Vagina (tissue), 2 donors: ENCODE measurements around the gene PTK7. TPM values are rescaled to one million over a fixed set of nuclear protein-coding genes. Genes with fewer than 3 reads are reported as not detected.

Experiments used
- DNase-seq, 2 donors: peaks; one replicate each; pipeline ENCODE4 v3.0.0-alpha.2; 2017; ENCODE audit errors: extremely low spot score in 2 of 2
- H3K27ac ChIP-seq: fragments of 200-600 bp; sonication (generic); one replicate; pipeline ENCODE4 v1.5.1; 2019
- H3K27me3 ChIP-seq: fragments of 200-600 bp; sonication (generic); one replicate; pipeline ENCODE4 v1.5.1; 2019
- H3K36me3 ChIP-seq, 2 donors: fragments of 200-600 bp; sonication (generic); one replicate each; pipeline ENCODE4 v1.5.1; 2017 to 2019
- H3K4me1 ChIP-seq: fragments of 200-600 bp; sonication (generic); one replicate; pipeline ENCODE4 v1.5.1; 2019
- H3K4me3 ChIP-seq, 2 donors: fragments of 200-600 bp; sonication (generic); 1 replicate in 1 of 2; 2 replicates in 1 of 2; pipeline ENCODE4 v1.5.1; 2016 to 2019
- H3K9me3 ChIP-seq: fragments of 200-600 bp; sonication (generic); one replicate; pipeline ENCODE4 v1.5.1; 2019
- CTCF ChIP-seq, 3 experiments: fragments of 450-650 bp in 2 of 3; fragments of 200-600 bp in 1 of 3; sonication (generic) in 1 of 3; IDR thresholded peaks; one replicate each; pipeline ENCODE4 v1.5.1; 2017 to 2019; ENCODE audit warnings: antibody characterized with exemption in 3 of 3, mild to moderate bottlenecking in 2 of 3, moderate library complexity in 2 of 3
- POLR2A ChIP-seq, 2 donors: fragments of 450-650 bp; IDR thresholded peaks; one replicate each; pipeline ENCODE4 v1.6.1; 2017; ENCODE audit warnings: antibody characterized with exemption in 2 of 2, mild to moderate bottlenecking in 2 of 2, moderate library complexity in 2 of 2
- POLR2AphosphoS5 ChIP-seq, 2 donors: sonication (generic); formaldehyde crosslinking; IDR thresholded peaks; one replicate each; pipeline ENCODE4 v1.9.0; 2017; ENCODE audit warnings: antibody characterized with exemption in 2 of 2, mild to moderate bottlenecking in 2 of 2, low read depth in 1 of 2; ENCODE audit not compliant: insufficient read depth in 1 of 2
- intact Hi-C: fragments of 100-400 bp; cut with DNase I; formaldehyde crosslinking; loops from one replicate; pipeline ENCODE4 v1.15.1; 2023
- total RNA-seq: library from RNA; depleted of rRNA; stranded (reverse); fragments of >200 nt; gene quantifications from one replicate; pipeline ENCODE4 v1.2.3, GENCODE V29; 2016

The PTK7 gene
- total RNA-seq, 1 donor from 2014 or later, result 62.1 TPM

DNA sequence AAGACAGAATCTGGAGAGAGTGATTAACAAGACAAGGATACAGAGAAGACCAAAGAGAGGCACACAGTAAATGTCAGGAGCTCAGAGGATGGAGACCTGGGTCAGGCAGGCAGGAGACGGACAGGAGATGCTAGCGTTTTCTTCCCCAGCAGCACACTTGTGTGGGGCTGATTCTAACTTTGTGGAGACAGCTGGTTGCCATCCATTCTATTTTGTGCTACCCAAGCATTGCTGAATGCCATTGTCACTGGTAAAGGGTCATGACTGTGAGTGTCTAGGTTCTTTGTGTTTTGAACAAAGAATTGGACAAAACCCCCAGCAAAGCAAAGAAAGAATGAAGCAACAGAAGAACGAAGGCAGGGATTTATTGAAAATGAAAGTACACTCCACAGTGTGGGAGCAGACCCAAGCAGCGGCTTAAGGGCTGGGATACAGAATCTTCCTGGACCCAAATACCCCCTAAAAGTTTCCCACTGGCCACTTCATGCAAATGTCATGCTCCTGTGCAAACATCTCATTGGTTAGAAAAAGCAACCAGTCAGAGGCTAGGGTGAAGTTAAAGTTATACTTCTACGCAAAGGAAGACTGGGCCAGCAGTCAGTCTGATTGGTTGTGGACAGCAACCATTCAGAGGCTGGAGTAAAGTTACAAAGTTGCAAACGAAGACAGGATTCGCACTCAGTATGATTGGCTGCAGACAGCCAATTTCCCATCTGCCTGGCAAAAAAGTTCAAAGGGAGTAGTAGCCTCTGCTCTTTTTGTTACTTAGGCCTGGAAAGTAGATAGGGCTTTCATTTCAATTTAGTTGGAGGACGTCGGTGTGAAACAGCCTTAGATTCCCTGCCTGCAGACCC is 17.5 kb downstream of the PTK7 start:
- DNase-seq, result no peak
- Histone ChIP-seq H3K4me3 (peak overlapping the region; percentile 35 to 39), H3K27me3 (no peaks in the 10 kb centered on the region), H3K4me1 (peaks cover 78% of the 10 kb centered on the region), H3K36me3 (no peaks in the 10 kb centered on the region), H3K27ac (peak overlapping the region; percentile 75), H3K9me3 (no peaks in the 10 kb centered on the region)
- TF ChIP-seq POLR2AphosphoS5 (IDR thresholded peaks at IDR 0.05; ENCODE audit: insufficient read depth in 1 of 2, low read depth in 1 of 2) (peak in 1 of 2 donors; percentile 76), POLR2A (IDR thresholded peaks at IDR 0.05) (no peak)
- intact Hi-C loops, result no loop called here

DNA sequence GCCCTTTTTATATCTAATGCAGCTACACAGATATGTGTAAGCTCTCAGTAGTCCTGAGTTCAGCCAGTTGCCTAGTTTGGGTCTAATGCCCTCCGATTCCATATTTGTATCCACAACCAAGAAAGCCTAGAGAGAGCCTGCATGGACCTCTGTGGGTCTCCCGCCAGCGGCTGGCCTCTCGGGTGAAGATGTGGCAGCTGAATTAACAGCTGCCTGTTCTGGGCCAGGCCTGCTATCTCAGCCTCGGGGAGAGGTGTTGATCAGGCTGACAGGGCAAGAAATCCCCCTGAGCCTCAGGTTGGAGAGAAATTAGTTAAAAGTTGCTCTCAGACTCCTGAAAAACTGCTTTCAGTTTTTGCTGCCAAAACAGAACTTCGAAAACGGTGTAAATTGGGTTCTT is 19.8 kb downstream of the PTK7 start:
- TF ChIP-seq POLR2A (IDR thresholded peaks at IDR 0.05) (no peak), CTCF (IDR thresholded peaks at IDR 0.05) (no peak), POLR2AphosphoS5 (IDR thresholded peaks at IDR 0.05; ENCODE audit: insufficient read depth in 1 of 2, low read depth in 1 of 2) (no peak)
- Histone ChIP-seq H3K27me3 (no peaks in the 10 kb centered on the region), H3K4me1 (peaks cover 55% of the 10 kb centered on the region), H3K9me3 (no peaks in the 10 kb centered on the region), H3K36me3 (no peaks in the 10 kb centered on the region), H3K27ac (peak overlapping the region; percentile 42), H3K4me3 (no peak overlapping the region)
- no peak for DNase-seq
- intact Hi-C loops, result no loop called here

DNA sequence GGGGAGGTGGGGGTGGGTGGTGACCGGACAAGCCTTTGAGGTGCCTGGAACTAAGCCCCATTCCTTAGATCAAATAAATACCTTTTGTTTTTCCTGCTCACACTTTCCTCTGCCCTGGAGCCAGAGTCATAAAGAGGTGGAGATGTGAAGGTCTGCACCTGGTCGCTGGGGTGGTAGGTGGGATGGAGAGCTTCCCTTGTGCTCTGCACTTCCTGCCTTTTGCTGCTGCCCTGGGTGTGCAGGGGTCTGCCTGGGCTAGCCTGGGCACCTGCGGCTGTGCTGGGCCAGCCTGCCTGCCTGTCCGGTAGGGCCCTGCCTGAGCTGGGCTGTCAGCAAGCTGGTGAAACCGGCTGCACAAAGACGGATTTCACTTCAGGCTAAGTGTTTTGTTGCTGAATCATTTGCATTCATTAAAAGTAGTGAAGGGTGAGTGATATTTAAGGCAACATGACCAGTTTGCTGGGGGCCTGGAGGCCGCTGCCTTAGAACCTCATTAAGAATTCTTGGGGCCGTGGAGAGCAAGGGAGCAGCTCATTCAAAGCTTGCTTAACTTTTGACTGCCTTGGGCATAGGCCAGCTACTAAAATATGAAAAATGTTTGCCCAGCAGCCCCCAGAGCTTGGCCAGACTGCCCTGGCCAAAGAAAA is 20.5 kb downstream of the PTK7 start:
- Histone ChIP-seq H3K27me3 (no peaks in the 10 kb centered on the region), H3K4me1 (peaks cover 49% of the 10 kb centered on the region), H3K27ac (peak overlapping the region; percentile 42), H3K9me3 (no peaks in the 10 kb centered on the region), H3K36me3 (no peaks in the 10 kb centered on the region), H3K4me3 (no peak overlapping the region)
- DNase-seq, result no peak
- intact Hi-C loops, result no loop called here
- TF ChIP-seq POLR2A (IDR thresholded peaks at IDR 0.05), result no peak
- peak in 1 of 2 donors; percentile 19 for TF ChIP-seq POLR2AphosphoS5 (IDR thresholded peaks at IDR 0.05; ENCODE audit: insufficient read depth in 1 of 2, low read depth in 1 of 2)
- TF ChIP-seq CTCF (IDR thresholded peaks at IDR 0.05), result no peak

DNA sequence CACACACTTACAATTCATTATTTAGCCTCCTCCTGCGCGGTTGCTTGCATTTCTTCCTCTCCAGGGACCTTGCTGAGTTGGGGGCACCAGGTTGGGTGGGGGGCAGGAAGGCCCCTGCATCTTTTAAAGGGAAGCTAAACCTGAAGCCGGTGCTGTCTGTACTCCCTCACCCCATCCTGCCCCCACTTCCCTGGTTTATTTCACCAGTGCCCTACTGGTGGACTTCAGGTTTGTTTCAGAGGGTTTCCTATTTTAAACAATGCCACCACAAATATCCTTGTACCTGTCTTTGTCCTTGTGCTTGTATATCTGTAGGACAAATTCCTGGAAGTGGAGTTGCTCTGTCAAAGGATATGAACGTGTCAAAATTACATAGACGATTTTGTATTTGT is 21.0 kb downstream of the PTK7 start:
- Histone ChIP-seq H3K4me3 (no peak overlapping the region), H3K36me3 (no peaks in the 10 kb centered on the region), H3K27me3 (no peaks in the 10 kb centered on the region), H3K9me3 (no peaks in the 10 kb centered on the region), H3K4me1 (peaks cover 45% of the 10 kb centered on the region), H3K27ac (peak overlapping the region; percentile 42)
- no peak for DNase-seq
- intact Hi-C loops, result no loop called here
- TF ChIP-seq POLR2AphosphoS5 (IDR thresholded peaks at IDR 0.05; ENCODE audit: insufficient read depth in 1 of 2, low read depth in 1 of 2) (no peak), CTCF (IDR thresholded peaks at IDR 0.05) (no peak), POLR2A (IDR thresholded peaks at IDR 0.05) (no peak)

- H3K27ac ChIP-seq, result peak overlapping the region; percentile 42
- no peak for DNase-seq
- TF ChIP-seq CTCF (IDR thresholded peaks at IDR 0.05) (no peak), POLR2AphosphoS5 (IDR thresholded peaks at IDR 0.05; ENCODE audit: insufficient read depth in 1 of 2, low read depth in 1 of 2) (no peak), POLR2A (IDR thresholded peaks at IDR 0.05) (no peak)
Observed at GRCh38 chr6:43097502-43097901, 21.4 kb downstream of the PTK7 start.

More at GRCh38 chr6:43097502-43097901, 21.4 kb downstream of the PTK7 start:
- no peaks in the 10 kb centered on the region for H3K9me3 ChIP-seq
- no peaks in the 10 kb centered on the region for H3K36me3 ChIP-seq
- peaks cover 41% of the 10 kb centered on the region for H3K4me1 ChIP-seq
- no peaks in the 10 kb centered on the region for H3K27me3 ChIP-seq
- intact Hi-C loops, result no loop called here
- no peak overlapping the region for H3K4me3 ChIP-seq
